GM12891 (cell line): Measurements from ENCODE around the gene CTXND1.

Experiments used
- DNase-seq: peaks from one replicate; pipeline ENCODE4 v3.0.0; 2011; ENCODE audit warnings: low spot score; ENCODE audit not compliant: insufficient read length
- FAIRE-seq: peaks from 2 replicates; lab custom pipeline; 2011; peaks lifted over from hg19 to GRCh38; lab: Jason Lieb, UNC
- PAX5 ChIP-seq: IDR thresholded peaks from 2 replicates; pipeline ENCODE4 v1.6.1; 2011; ENCODE audit warnings: low read length, moderate library complexity, mild to moderate bottlenecking; ENCODE audit not compliant: insufficient read depth, severe bottlenecking
- POLR2A ChIP-seq: IDR thresholded peaks from 2 replicates; pipeline ENCODE4 v1.6.1; 2011; ENCODE audit warnings: low read depth, low read length, control low read depth
- POLR2AphosphoS5 ChIP-seq: IDR thresholded peaks from 2 replicates; pipeline ENCODE4 v1.6.1; 2011; ENCODE audit warnings: low read depth, low read length, control low read depth
- POU2F2 ChIP-seq: IDR thresholded peaks from 2 replicates; pipeline ENCODE4 v1.6.1; 2011; ENCODE audit warnings: low read depth, mild to moderate bottlenecking, control low read depth, low read length, moderate library complexity
- SPI1 ChIP-seq: IDR thresholded peaks from 2 replicates; pipeline ENCODE4 v1.6.1; 2011; ENCODE audit warnings: low read depth, low read length, control low read depth
- TAF1 ChIP-seq: IDR thresholded peaks from 2 replicates; pipeline ENCODE4 v1.6.1; 2011; ENCODE audit warnings: low read depth, low read length, control low read depth

CTXND1 gene

DNA sequence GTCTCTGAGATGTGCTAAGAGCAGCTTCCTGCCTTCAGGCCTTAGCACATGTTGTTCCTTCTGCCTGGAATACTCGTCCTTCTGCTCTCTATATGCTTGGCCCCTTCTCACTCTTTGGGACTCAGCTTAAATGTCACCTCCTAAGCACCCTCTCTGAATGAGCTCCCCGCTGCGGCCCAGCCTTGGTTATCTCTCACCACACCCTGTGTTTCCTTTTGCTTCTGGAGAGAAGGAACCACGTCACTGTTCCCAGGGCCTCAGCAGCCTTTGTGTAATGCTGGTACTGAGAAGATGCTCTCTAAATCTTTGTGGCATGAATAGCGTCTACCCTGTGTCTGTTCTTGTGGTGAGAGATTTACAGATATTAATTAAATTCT is 97.0 kb downstream of the CTXND1 start:
- TF ChIP-seq POU2F2 (no peak), SPI1 (no peak), POLR2A (no peak), POLR2AphosphoS5 (no peak), TAF1 (no peak), PAX5 (no peak)
- FAIRE-seq (no peak), DNase-seq (no peak)

DNA sequence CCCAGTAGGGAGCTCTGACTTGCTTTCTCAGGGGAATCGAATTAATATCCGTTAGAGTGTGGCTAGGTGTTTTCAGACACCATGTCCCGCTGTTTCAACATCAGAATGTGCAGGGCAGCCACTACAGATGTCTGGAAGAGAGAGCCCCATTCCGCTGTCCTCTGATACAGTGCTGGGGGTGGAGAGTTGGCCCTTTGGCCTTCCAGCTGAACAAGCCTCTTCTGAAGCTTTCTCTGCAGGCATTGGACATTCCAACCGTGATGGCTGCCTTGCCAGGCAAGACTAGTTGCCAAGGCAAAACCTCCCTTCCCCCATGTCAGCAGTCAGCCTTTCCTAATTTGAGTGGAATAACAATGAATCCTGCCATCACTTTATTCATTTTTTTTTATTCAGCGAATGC is 97.7 kb downstream of the CTXND1 start:
- DNase-seq = no peak
- no peak for FAIRE-seq
- TF ChIP-seq SPI1 = no peak
- TF ChIP-seq POU2F2 = no peak
- no peak for TF ChIP-seq POLR2A
- no peak for TF ChIP-seq TAF1
- TF ChIP-seq POLR2AphosphoS5 = no peak
- no peak for TF ChIP-seq PAX5

DNA sequence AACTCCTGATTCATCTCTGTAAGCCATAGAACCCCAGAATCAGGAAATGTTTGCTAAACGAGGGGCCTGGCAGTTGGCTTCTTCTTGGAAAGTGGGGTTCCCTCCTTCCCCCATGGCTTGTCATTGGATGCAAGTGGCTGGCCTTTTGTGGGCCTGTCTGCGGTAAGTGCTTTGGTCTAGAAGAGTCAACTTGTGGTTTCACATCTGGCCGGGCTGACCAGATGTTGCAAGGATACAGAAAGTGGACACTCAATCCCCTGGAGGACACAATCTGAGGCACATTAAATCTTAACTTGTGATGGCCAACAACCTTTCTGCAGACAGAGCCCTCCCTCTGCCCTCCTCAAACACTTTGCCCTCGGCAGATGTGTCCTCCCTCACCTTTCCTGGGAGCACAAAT is 98.1 kb downstream of the CTXND1 start:
- DNase-seq (no peak), FAIRE-seq (no peak)
- TF ChIP-seq POLR2AphosphoS5 (no peak), POU2F2 (no peak), PAX5 (no peak), POLR2A (no peak), TAF1 (no peak), SPI1 (no peak)

DNA sequence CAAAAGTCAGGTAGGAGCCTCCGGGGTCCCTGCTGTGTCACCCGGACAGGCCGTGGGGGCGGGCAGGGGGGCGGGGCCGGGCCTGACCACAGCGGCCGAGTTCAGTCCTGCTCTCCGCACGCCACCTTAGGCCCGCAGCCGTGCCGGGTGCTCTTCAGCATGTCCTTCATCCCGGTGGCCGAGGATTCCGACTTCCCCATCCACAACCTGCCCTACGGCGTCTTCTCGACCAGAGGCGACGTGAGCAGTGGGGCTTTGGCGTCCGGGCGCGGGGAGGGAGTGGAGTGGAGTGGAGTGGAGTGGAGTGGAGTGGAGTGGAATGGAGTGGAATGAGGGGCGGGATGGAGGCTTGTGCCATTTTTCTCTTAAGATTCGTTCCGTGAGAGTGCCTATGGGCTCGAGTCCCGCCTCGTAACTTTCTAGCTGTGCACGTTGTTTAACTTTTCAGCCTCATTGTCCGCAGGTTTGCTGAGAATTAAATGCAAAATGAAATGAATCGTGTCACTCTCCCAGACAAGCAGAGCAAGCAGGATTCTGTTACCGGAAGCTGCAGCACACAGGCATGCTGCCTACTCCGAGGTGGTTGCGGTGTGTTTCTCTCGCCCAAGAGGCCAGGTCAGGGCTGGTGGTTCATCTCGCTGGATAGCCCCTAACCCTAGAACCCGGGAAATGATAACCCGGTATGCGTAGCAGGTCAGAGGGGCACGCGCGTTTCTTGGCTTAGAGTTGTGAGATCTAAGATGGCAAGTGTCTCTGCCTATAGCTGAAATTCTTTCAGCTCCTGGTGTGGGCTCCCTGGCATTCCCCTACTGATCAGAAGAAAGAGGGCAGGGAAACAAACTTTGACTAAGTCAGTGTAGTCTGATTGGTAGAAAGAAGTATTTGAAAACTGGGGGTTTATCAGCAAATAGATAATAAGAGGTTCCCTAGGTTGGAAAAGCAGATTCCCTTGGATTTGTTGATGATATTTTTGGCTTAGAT is 98.8 kb downstream of the CTXND1 start, which contains the start of gene FAH:
FAH (plus strand) TSS at position 104 of the 981 bp plus-strand sequence; CDS start at position 160, 56 bp downstream.
- FAIRE-seq (peak; percentile 84), DNase-seq (no peak)
- TF ChIP-seq TAF1 = 0 out of 2 replicates have a peak, but pooled peaks have one; percentile 30
- TF ChIP-seq POLR2A = 0 out of 2 replicates have a peak, but pooled peaks have one; percentile 36
- no peak for TF ChIP-seq POLR2AphosphoS5

DNA sequence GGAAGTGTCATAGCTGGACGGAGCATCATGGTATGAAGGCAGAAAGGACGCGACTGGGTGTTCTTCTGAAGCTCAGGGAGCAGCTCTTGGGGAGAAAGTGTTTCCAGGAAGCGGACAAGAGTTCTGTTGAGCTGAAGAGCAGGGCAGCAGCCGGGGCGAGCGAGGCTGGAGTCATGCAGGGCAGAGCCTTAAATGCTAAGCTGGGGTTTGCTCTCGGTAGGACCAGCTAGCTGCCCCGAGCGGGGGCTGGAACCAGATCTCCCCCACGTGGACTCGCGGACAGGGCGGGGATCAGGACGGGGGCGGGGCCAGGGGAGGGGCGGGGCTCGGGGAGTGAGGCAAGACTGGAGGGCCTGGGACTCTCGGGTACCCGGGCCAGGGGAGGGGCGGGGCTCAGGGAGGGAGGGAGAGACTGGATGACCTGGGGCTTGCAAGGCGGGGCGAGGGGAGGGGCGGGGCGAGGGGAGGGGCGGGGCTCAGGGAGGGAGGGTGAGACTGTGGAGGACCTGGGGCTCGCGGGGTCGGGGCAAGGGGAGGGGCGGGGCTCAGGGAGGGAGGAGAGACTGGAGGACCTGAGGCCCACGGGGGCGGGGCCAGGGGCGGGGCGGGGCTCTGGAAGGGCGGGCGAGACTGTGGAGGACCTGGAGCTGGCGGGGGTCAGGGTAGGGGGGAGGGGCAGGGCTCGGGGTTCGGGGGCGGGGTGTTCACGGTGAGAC is 99.7 kb downstream of the CTXND1 start:
- FAIRE-seq (peak; percentile 64), DNase-seq (peak; percentile 92)

DNA sequence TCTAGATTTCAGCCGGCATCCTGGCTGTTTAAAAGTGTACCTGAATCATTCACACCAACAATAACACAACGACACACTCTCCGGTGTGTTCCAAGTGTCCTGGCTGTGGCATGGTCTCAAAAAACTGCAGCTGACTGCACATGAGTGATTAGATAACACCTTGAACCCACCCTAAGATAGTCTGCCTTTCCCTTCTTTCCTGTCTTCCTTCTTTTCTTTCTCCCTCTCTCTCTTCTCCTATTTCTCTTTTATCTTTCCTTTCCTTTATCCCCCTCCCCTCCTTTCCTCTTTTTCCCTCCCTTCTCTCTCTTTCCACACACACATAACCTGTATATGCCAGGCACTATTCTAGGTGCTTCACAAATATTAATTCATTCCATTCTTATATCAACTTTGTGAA is 100.4 kb downstream of the CTXND1 start:
- DNase-seq (no peak), FAIRE-seq (no peak)
- TF ChIP-seq POU2F2 (no peak), SPI1 (no peak), TAF1 (no peak), POLR2AphosphoS5 (no peak), PAX5 (no peak), POLR2A (no peak)

More for the DNA sequence above, 99.7 kb downstream of the CTXND1 start:
- TF ChIP-seq PAX5 (no peak), POU2F2 (no peak), POLR2AphosphoS5 (no peak), TAF1 (no peak), POLR2A (no peak), SPI1 (no peak)

DNA sequence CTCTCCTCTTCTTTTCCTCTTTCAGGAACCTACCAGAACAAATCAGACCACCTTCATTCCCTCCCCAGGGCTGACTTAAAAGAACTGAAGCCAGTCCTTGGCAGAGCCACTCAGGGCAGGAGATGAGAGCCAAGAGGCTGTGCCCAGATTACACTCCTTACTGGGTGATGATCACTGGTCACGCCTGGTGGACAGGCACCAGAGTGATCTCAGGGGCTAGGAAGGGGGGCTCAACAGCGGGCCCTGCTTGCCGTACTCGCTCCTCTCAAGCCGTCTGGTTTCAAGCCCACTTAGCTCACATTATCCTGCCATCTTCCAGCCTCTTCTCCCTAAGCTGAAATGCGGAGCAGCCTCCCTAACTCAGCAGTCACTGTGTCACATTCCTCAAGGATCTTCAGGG is 100.9 kb downstream of the CTXND1 start:
- FAIRE-seq (no peak), DNase-seq (no peak)
- TF ChIP-seq TAF1 (no peak), PAX5 (no peak), SPI1 (no peak)
